CD8-positive, alpha-beta memory T cell (primary cell): ENCODE measurements around the gene GRM7. TPM values are rescaled to one million over a fixed set of nuclear protein-coding genes. Genes with fewer than 3 reads are reported as not detected.

Source experiments
- CTCF ChIA-PET: fragments of 350-600 bp; sonication (Branson Sonifier 250); formaldehyde crosslinking; loops from one replicate; lab custom pipeline; 2021; ENCODE audit warnings: antibody characterized with exemption; lab: Charles Lee
- POLR2A ChIA-PET: fragments of 350-600 bp; sonication (Branson Sonifier 250); formaldehyde crosslinking; loops from one replicate; lab custom pipeline; 2021; ENCODE audit warnings: antibody characterized with exemption; lab: Charles Lee
- DNase-seq, 5 donors: peaks; one replicate each; pipeline versions ENCODE4 v3.0.0 to v3.0.0-alpha.2; 2020 to 2022; ENCODE audit warnings: mixed read lengths in 1 of 5
- H3K27ac ChIP-seq: one replicate; pipeline ENCODE4 v1.7.0; 2013; ENCODE audit warnings: low read depth, mild to moderate bottlenecking, low read length, moderate library complexity
- H3K27me3 ChIP-seq: 2 replicates; pipeline ENCODE4 v1.7.0; 2013; ENCODE audit warnings: low read length, mild to moderate bottlenecking; ENCODE audit not compliant: insufficient read depth, poor library complexity, severe bottlenecking
- H3K36me3 ChIP-seq: 2 replicates; pipeline ENCODE4 v1.7.0; 2013; ENCODE audit warnings: mild to moderate bottlenecking, low read length, moderate library complexity; ENCODE audit not compliant: insufficient read depth
- H3K4me1 ChIP-seq: 2 replicates; pipeline ENCODE4 v1.7.0; 2013; ENCODE audit warnings: mild to moderate bottlenecking, low read length, moderate library complexity; ENCODE audit not compliant: insufficient read depth
- H3K4me3 ChIP-seq: 2 replicates; pipeline ENCODE4 v1.7.0; 2013; ENCODE audit warnings: mild to moderate bottlenecking, low read length
- H3K9me3 ChIP-seq: 2 replicates; pipeline ENCODE4 v1.7.0; 2013; ENCODE audit warnings: mild to moderate bottlenecking, low read length
- H3K27ac Mint-ChIP-seq, 8 donors: one replicate each; pipeline ENCODE4 v1.8.0; 2020 to 2021; ENCODE audit warnings: mixed read lengths in 8 of 8, mild to moderate bottlenecking in 6 of 8, inconsistent platforms in 3 of 8, moderate library complexity in 3 of 8
- H3K27me3 Mint-ChIP-seq, 2 donors: one replicate each; pipeline ENCODE4 v1.8.0; 2020 to 2021; ENCODE audit warnings: mixed read lengths in 2 of 2, mild to moderate bottlenecking in 1 of 2, moderate library complexity in 1 of 2
- H3K36me3 Mint-ChIP-seq, 3 donors: one replicate each; pipeline ENCODE4 v1.8.0; 2020 to 2021; ENCODE audit warnings: mixed read lengths in 3 of 3, inconsistent platforms in 1 of 3, mild to moderate bottlenecking in 1 of 3
- H3K4me1 Mint-ChIP-seq, 3 donors: one replicate each; pipeline ENCODE4 v1.8.0; 2020 to 2021; ENCODE audit warnings: mixed read lengths in 3 of 3, inconsistent platforms in 1 of 3, mild to moderate bottlenecking in 1 of 3
- H3K4me3 Mint-ChIP-seq, 7 donors: one replicate each; pipeline ENCODE4 v1.8.0; 2020 to 2021; ENCODE audit warnings: mixed read lengths in 7 of 7, mild to moderate bottlenecking in 6 of 7, moderate library complexity in 4 of 7, inconsistent platforms in 2 of 7
- H3K9me3 Mint-ChIP-seq, 5 donors: one replicate each; pipeline ENCODE4 v1.8.0; 2020 to 2022; ENCODE audit warnings: mixed read lengths in 5 of 5, mild to moderate bottlenecking in 3 of 5, moderate library complexity in 2 of 5, inconsistent platforms in 1 of 5
- polyA plus RNA-seq: library from polyadenylated mRNA; unstranded; fragments of 300-500 nt; fragmentation: Illumina TruSeq; gene quantifications from one replicate; pipeline ENCODE4 v1.2.3, GENCODE V29; 2021
- total RNA-seq, 2 experiments: library from RNA; stranded (reverse); gene quantifications; one replicate each; pipeline ENCODE4 v1.2.3, GENCODE V29; 2021

Gene GRM7
- total and polyA plus RNA-seq, 3 experiments from 2014 or later = not detected

DNA sequence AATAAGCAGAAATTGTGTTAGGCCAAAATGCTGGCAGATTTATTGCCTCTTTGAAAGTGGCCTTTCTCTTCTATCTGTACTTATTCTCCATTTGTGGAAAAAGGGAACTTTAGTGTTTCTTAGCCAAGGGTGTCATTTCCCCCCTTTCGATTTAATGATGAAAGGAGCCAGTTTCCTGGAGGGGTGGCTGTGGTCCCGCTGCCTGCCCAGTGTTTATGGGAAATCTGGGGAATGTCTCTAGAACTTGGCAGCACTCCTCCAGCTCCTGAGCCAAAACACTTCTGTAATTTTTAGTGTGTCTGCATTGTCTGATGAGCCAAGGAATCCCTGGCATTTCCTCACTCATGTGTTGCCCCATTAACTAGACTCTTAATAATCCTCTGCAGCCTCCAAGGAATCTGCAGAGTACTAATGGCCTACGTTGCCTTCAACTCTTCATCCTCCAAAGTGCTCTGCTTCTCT is 448.8 kb downstream of the GRM7 start:
- no peak overlapping the region for H3K4me3 ChIP-seq
- no peaks in the 10 kb centered on the region for H3K9me3 ChIP-seq
- Mint-ChIP-seq H3K27ac (no peak overlapping the region), H3K36me3 (no peaks in the 10 kb centered on the region), H3K4me3 (no peak overlapping the region), H3K9me3 (peaks cover 3 to 16% (median 3%) of the 10 kb centered on the region in 5 donors), H3K27me3 (no peaks in the 10 kb centered on the region), H3K4me1 (no peaks in the 10 kb centered on the region)
- no peaks in the 10 kb centered on the region for H3K36me3 ChIP-seq
- CTCF ChIA-PET = no interaction called here
- no peaks in the 10 kb centered on the region for H3K27me3 ChIP-seq
- DNase-seq = no peak
- no peaks in the 10 kb centered on the region for H3K4me1 ChIP-seq
- POLR2A ChIA-PET = no interaction called here
- no peak overlapping the region for H3K27ac ChIP-seq

- no peaks in the 10 kb centered on the region for H3K9me3 ChIP-seq
- Mint-ChIP-seq H3K27ac (no peak overlapping the region), H3K9me3 (peaks cover 0 to 36% (median 2%) of the 10 kb centered on the region in 5 donors), H3K36me3 (no peaks in the 10 kb centered on the region), H3K4me1 (no peaks in the 10 kb centered on the region), H3K4me3 (no peak overlapping the region), H3K27me3 (peaks cover 0 to 1% of the 10 kb centered on the region in 2 donors)
- POLR2A ChIA-PET = no interaction called here
- CTCF ChIA-PET = no interaction called here
- no peak overlapping the region for H3K27ac ChIP-seq
- H3K4me1 ChIP-seq = no peaks in the 10 kb centered on the region
- no peaks in the 10 kb centered on the region for H3K27me3 ChIP-seq
- no peak overlapping the region for H3K4me3 ChIP-seq
- H3K36me3 ChIP-seq = no peaks in the 10 kb centered on the region
- no peak for DNase-seq
These were observed 454.1 kb downstream of the GRM7 start for GRCh38 chr3:7315037-7315436.

DNA sequence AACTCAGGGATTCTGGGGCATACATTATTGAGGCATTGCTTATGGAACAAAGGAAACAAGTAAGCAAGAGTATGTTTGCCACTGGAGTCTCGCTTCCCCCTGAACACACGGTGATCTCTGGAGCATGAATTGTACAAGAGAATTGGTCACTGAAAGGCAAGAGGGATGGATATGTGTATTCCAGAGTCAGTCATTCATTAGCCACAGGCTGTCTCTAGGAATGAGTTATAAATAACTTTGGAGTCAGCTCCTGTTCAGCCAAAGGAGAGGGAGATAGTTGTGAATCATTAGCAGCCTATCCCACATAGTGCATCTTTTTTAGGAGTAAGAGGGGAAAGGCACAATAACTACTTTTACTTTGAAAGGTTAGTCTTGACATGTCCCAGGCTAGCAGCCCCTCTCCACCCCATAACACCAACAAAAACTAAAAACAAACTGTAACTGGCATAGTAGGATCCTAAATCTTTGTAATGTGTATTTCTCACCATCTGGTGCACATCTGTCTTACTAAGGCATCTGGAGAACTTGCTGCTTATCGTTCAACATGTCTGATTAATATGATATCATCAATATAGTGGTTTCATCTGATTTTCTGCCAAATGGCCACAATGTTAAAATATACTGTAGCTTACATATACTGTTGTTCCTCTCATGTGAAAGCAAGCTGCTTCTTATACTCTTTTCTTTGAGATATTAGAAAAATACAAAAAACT is 462.2 kb downstream of the GRM7 start:
- no peaks in the 10 kb centered on the region for H3K4me1 ChIP-seq
- Mint-ChIP-seq H3K27me3 (no peaks in the 10 kb centered on the region), H3K27ac (no peak overlapping the region), H3K4me1 (no peaks in the 10 kb centered on the region), H3K4me3 (no peak overlapping the region), H3K36me3 (no peaks in the 10 kb centered on the region), H3K9me3 (peaks cover 0 to 19% (median 5%) of the 10 kb centered on the region in 5 donors)
- CTCF ChIA-PET = no interaction called here
- no peaks in the 10 kb centered on the region for H3K36me3 ChIP-seq
- no peaks in the 10 kb centered on the region for H3K27me3 ChIP-seq
- no peaks in the 10 kb centered on the region for H3K9me3 ChIP-seq
- POLR2A ChIA-PET = no interaction called here
- DNase-seq = no peak
- H3K27ac ChIP-seq = no peak overlapping the region
- no peak overlapping the region for H3K4me3 ChIP-seq

- H3K9me3 ChIP-seq = no peaks in the 10 kb centered on the region
- H3K36me3 ChIP-seq = no peaks in the 10 kb centered on the region
- H3K27ac ChIP-seq = no peak overlapping the region
- H3K4me3 Mint-ChIP-seq = no peak overlapping the region
- H3K27me3 Mint-ChIP-seq = peaks cover 0 to 5% of the 10 kb centered on the region in 2 donors
- no peaks in the 10 kb centered on the region for H3K4me1 ChIP-seq
- CTCF ChIA-PET = no interaction called here
- H3K4me1 Mint-ChIP-seq = no peaks in the 10 kb centered on the region
- H3K36me3 Mint-ChIP-seq = no peaks in the 10 kb centered on the region
- H3K27me3 ChIP-seq = no peaks in the 10 kb centered on the region
- no peak overlapping the region for H3K4me3 ChIP-seq
- no peak overlapping the region for H3K27ac Mint-ChIP-seq
- POLR2A ChIA-PET = no interaction called here
- H3K9me3 Mint-ChIP-seq = peaks cover 3 to 16% (median 7%) of the 10 kb centered on the region in 5 donors
- DNase-seq = no peak
These were observed 467.4 kb downstream of the GRM7 start for GRCh38 chr3:7328339-7328738.

DNA sequence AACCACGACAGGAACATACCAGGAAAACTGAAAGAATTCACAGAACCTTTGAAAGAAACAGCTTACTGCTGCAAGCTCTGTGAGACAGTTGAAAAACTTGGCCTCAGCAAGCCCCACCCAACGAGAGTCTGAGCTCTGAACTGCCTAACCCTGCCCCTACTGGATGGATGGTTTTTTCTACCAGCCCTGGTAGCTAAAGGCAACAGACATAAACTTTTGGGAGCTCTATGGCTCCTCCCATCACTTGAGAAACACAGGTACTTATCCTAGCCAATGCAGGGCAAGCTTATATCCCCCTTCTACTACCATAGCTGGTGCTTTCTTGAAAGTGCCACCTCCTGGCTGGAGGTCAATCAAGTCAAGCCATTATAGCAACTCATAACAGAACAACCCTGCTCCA is 471.8 kb downstream of the GRM7 start:
- POLR2A ChIA-PET = no interaction called here
- H3K4me3 ChIP-seq = no peak overlapping the region
- H3K9me3 ChIP-seq = no peaks in the 10 kb centered on the region
- H3K27ac Mint-ChIP-seq = no peak overlapping the region
- no peaks in the 10 kb centered on the region for H3K27me3 ChIP-seq
- peaks cover 0 to 5% of the 10 kb centered on the region in 2 donors for H3K27me3 Mint-ChIP-seq
- no peak overlapping the region for H3K27ac ChIP-seq
- H3K4me3 Mint-ChIP-seq = no peak overlapping the region
- no peak for DNase-seq
- no peaks in the 10 kb centered on the region for H3K4me1 ChIP-seq
- CTCF ChIA-PET = no interaction called here
- no peaks in the 10 kb centered on the region for H3K36me3 Mint-ChIP-seq
- no peaks in the 10 kb centered on the region for H3K4me1 Mint-ChIP-seq
- no peaks in the 10 kb centered on the region for H3K36me3 ChIP-seq
- peaks cover 10 to 22% (median 11%) of the 10 kb centered on the region in 5 donors for H3K9me3 Mint-ChIP-seq

GRCh38 chr3:7333125-7333524 is 472.2 kb downstream of the GRM7 start:
- Mint-ChIP-seq H3K27ac (no peak overlapping the region), H3K4me1 (no peaks in the 10 kb centered on the region), H3K9me3 (peaks cover 10 to 22% (median 11%) of the 10 kb centered on the region in 5 donors), H3K4me3 (no peak overlapping the region), H3K27me3 (peaks cover 0 to 5% of the 10 kb centered on the region in 2 donors), H3K36me3 (no peaks in the 10 kb centered on the region)
- H3K9me3 ChIP-seq = no peaks in the 10 kb centered on the region
- H3K27ac ChIP-seq = no peak overlapping the region
- no peaks in the 10 kb centered on the region for H3K4me1 ChIP-seq
- H3K4me3 ChIP-seq = no peak overlapping the region
- ChIA-PET POLR2A (no interaction called here), CTCF (no interaction called here)
- DNase-seq = no peak
- H3K36me3 ChIP-seq = no peaks in the 10 kb centered on the region
- H3K27me3 ChIP-seq = no peaks in the 10 kb centered on the region

DNA sequence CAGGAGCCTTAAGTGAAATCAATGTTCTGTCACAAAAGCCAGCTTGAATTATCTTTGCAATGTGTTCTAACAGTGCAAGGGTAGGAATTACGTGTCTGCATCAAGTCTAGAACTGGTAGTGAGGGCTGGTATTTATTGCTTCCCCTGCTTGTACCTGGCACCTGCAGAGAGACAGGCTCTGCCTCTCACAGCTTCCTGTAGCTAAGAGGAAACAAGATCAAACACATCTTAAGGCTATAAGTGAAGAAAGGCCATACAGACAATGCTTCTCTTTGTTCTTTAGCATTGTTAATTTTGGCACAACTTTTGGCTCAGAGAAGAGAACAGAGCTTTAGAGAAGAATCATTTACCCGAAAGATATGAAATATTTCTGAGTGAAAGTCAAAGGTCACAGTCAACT is 479.9 kb downstream of the GRM7 start:
- Histone ChIP-seq H3K4me3 (no peak overlapping the region), H3K27me3 (no peaks in the 10 kb centered on the region), H3K4me1 (no peaks in the 10 kb centered on the region), H3K36me3 (no peaks in the 10 kb centered on the region), H3K27ac (no peak overlapping the region), H3K9me3 (no peaks in the 10 kb centered on the region)
- no peak for DNase-seq
- POLR2A ChIA-PET = no interaction called here
- CTCF ChIA-PET = no interaction called here
- Mint-ChIP-seq H3K9me3 (peaks cover 0 to 11% (median 5%) of the 10 kb centered on the region in 5 donors), H3K27ac (peak overlapping the region in 1 of 8 donors; percentile 71), H3K4me3 (no peak overlapping the region), H3K36me3 (no peaks in the 10 kb centered on the region), H3K27me3 (no peaks in the 10 kb centered on the region), H3K4me1 (no peaks in the 10 kb centered on the region)

- no peak overlapping the region for H3K4me3 Mint-ChIP-seq
- DNase-seq = no peak
- Histone ChIP-seq H3K4me1 (no peaks in the 10 kb centered on the region), H3K27ac (no peak overlapping the region), H3K4me3 (no peak overlapping the region), H3K36me3 (no peaks in the 10 kb centered on the region), H3K9me3 (no peaks in the 10 kb centered on the region), H3K27me3 (no peaks in the 10 kb centered on the region)
- no peaks in the 10 kb centered on the region for H3K27me3 Mint-ChIP-seq
- H3K9me3 Mint-ChIP-seq = peaks cover 0 to 5% (median 3%) of the 10 kb centered on the region in 5 donors
- ChIA-PET CTCF (no interaction called here), POLR2A (no interaction called here)
- H3K27ac Mint-ChIP-seq = no peak overlapping the region
- H3K4me1 Mint-ChIP-seq = no peaks in the 10 kb centered on the region
- H3K36me3 Mint-ChIP-seq = no peaks in the 10 kb centered on the region
These were observed 485.4 kb downstream of the GRM7 start for GRCh38 chr3:7346364-7346763.
